HL-60 (cell line): ENCODE data around the gene TCEANC2.

Source experiments
- DNase-seq, 2 experiments: peaks; one replicate each; pipeline ENCODE4 v3.0.0-alpha.2; 2010 to 2020; ENCODE audit warnings: low read depth in 1 of 2, low spot score in 1 of 2
- H3K27ac ChIP-seq: fragments of 250-450 bp; sonication (Bioruptor Pico); replicated peaks from 2 replicates; pipeline ENCODE4 v1.5.1; 2020; ENCODE audit warnings: mild to moderate bottlenecking, moderate library complexity
- H3K27me3 ChIP-seq: fragments of 250-450 bp; sonication (Bioruptor Pico); 2 replicates; pipeline ENCODE4 v1.5.1; 2021; ENCODE audit warnings: mild to moderate bottlenecking, moderate library complexity; ENCODE audit not compliant: insufficient read depth, poor library complexity, severe bottlenecking
- H3K4me3 ChIP-seq: replicated peaks from 2 replicates; pipeline ENCODE4 v1.5.1; 2011; ENCODE audit warnings: mild to moderate bottlenecking, control low read depth, low read length; ENCODE audit not compliant: insufficient read depth
- GABPA ChIP-seq: IDR thresholded peaks from 2 replicates; pipeline ENCODE4 v1.6.1; 2012; ENCODE audit warnings: low read depth
- POLR2AphosphoS5 ChIP-seq: IDR thresholded peaks from 2 replicates; pipeline ENCODE4 v1.6.1; 2012; ENCODE audit warnings: low read depth
- SPI1 ChIP-seq: IDR thresholded peaks from 2 replicates; pipeline ENCODE4 v1.6.1; 2012; ENCODE audit warnings: low read depth, mild to moderate bottlenecking, borderline replicate concordance
- TF ChIP-seq, protein P1 (sequence below): IDR thresholded peaks from 2 replicates; pipeline ENCODE4 v1.6.1; 2012; ENCODE audit warnings: low read depth; ENCODE audit not compliant: insufficient replicate concordance
- TF ChIP-seq, protein P2 (sequence below): IDR thresholded peaks from one replicate; pipeline ENCODE4 v1.5.1; 2011; ENCODE audit warnings: low read length, control low read depth, inconsistent platforms; ENCODE audit not compliant: insufficient read depth

The TCEANC2 gene

DNA sequence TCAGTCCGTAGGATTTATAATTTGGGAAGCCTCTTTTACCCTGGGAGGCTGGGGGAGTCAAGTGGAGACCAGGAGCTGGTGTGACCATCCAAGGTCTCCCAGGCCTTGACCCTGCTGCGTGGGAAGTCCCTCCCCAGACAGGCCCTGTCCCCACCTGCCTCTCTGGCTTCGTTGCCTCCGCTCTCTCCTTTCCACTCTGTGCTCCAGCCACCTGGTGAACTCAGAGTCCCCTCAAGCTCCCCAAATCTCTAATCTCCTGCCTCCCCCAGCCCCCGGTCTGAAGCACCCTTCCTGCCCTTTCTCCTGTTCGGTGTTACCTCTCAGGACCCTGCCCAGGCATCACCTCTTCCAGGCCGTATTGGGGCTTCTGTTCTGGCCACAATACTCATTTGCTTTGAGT lies 71.5 kb downstream of the TCEANC2 start:
- H3K27ac ChIP-seq, result no peak overlapping the region

DNA sequence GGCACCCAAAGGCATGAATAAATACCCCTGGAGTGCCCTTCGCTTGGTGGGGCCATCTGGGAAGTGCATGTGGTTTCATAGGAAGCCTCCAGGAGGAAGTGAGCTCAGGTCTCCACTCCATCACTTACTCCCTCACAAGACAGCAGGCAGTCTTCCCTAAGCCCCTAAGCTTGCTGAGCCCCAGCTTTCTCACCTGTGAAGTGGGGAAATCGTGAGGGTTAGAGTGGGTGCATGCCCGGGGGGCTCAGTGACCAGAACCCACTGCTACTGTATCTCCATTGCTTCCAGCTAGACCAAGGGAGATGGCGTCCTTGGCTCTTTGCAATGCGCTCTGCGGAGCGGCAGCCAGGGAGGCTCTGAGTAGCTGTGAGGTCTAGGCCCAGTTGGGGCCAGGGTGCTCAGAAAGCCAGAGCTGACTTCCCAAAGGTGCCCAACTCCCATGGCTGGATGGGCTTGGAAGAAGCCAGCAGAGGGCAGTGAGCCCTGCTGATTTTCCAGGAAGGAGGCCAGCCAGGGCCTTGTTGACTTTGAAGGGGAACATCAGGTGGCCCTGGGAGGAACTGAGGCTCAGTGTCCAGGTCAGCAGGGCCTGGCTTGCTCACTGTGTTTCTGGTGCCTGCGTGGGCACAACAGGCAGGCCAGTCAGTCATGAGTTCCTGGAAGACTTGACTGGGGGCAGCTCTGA lies 72.1 kb downstream of the TCEANC2 start:
- TF ChIP-seq GABPA (no peak), POLR2AphosphoS5 (no peak), SPI1 (no peak)
- TF ChIP-seq, protein P1, sequence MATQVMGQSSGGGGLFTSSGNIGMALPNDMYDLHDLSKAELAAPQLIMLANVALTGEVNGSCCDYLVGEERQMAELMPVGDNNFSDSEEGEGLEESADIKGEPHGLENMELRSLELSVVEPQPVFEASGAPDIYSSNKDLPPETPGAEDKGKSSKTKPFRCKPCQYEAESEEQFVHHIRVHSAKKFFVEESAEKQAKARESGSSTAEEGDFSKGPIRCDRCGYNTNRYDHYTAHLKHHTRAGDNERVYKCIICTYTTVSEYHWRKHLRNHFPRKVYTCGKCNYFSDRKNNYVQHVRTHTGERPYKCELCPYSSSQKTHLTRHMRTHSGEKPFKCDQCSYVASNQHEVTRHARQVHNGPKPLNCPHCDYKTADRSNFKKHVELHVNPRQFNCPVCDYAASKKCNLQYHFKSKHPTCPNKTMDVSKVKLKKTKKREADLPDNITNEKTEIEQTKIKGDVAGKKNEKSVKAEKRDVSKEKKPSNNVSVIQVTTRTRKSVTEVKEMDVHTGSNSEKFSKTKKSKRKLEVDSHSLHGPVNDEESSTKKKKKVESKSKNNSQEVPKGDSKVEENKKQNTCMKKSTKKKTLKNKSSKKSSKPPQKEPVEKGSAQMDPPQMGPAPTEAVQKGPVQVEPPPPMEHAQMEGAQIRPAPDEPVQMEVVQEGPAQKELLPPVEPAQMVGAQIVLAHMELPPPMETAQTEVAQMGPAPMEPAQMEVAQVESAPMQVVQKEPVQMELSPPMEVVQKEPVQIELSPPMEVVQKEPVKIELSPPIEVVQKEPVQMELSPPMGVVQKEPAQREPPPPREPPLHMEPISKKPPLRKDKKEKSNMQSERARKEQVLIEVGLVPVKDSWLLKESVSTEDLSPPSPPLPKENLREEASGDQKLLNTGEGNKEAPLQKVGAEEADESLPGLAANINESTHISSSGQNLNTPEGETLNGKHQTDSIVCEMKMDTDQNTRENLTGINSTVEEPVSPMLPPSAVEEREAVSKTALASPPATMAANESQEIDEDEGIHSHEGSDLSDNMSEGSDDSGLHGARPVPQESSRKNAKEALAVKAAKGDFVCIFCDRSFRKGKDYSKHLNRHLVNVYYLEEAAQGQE, result no peak
- TF ChIP-seq, protein P2, sequence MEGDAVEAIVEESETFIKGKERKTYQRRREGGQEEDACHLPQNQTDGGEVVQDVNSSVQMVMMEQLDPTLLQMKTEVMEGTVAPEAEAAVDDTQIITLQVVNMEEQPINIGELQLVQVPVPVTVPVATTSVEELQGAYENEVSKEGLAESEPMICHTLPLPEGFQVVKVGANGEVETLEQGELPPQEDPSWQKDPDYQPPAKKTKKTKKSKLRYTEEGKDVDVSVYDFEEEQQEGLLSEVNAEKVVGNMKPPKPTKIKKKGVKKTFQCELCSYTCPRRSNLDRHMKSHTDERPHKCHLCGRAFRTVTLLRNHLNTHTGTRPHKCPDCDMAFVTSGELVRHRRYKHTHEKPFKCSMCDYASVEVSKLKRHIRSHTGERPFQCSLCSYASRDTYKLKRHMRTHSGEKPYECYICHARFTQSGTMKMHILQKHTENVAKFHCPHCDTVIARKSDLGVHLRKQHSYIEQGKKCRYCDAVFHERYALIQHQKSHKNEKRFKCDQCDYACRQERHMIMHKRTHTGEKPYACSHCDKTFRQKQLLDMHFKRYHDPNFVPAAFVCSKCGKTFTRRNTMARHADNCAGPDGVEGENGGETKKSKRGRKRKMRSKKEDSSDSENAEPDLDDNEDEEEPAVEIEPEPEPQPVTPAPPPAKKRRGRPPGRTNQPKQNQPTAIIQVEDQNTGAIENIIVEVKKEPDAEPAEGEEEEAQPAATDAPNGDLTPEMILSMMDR, result no peak
- DNase-seq, result no peak
- H3K4me3 ChIP-seq, result no peak overlapping the region
- H3K27me3 ChIP-seq, result no peaks in the 10 kb centered on the region
- H3K27ac ChIP-seq, result no peak overlapping the region

More for the DNA sequence above, 71.5 kb downstream of the TCEANC2 start:
- no peak for DNase-seq
- no peak for TF ChIP-seq POLR2AphosphoS5
- no peak for TF ChIP-seq SPI1
- no peak for TF ChIP-seq GABPA
- TF ChIP-seq, protein P1, result no peak
- TF ChIP-seq, protein P2, result no peak
- Histone ChIP-seq H3K4me3 (no peak overlapping the region), H3K27me3 (no peaks in the 10 kb centered on the region)

DNA sequence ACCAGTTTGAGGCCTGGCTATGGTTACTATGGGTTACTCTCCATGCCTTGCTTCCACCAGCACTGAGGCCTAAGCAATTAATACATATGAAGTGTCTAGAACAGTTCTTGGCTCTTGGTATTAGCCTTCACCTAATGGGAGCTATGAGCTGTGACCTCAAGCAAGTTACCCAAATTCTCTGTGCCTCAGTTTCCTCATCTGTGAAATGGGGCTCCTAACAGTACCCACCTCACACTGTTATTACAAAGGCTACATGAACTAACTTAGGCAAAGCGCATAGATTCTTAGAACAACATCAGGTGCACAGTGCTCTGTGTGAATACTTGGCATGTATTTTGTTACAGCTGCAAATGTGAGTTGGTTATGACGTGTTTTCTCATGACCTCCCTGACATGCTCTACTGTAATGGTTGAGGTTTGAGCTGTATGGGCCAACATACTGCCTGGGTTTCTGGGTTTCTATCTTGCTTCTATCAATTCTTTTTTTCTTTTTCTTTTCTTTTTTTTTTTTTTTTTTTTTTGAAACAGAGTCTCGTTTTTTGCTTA lies 72.9 kb downstream of the TCEANC2 start:
- TF ChIP-seq SPI1 (no peak), GABPA (no peak), POLR2AphosphoS5 (no peak)
- TF ChIP-seq, protein P1, result no peak
- TF ChIP-seq, protein P2, result no peak
- no peak overlapping the region for H3K27ac ChIP-seq
- H3K4me3 ChIP-seq, result no peak overlapping the region
- H3K27me3 ChIP-seq, result no peaks in the 10 kb centered on the region
- DNase-seq, result no peak
